ENCODE measurements around the gene NEK1. TPM values are rescaled to one million over a fixed set of nuclear protein-coding genes. Genes with fewer than 3 reads are reported as not detected.

The NEK1 gene
- total RNA-seq, 2 experiments from 2014 or later, result 7.4 to 26.2 TPM

GRCh38 chr4:169372791-169373190 lies 239.6 kb downstream of the NEK1 start:
- Histone ChIP-seq H3K9me2 (ENCODE audit: insufficient read depth, low read length) (no peaks in the 10 kb centered on the region), H3K4me2 (ENCODE audit: low read length) (no peak overlapping the region), H3K4me1 (ENCODE audit: insufficient read depth, low read length, poor library complexity, severe bottlenecking) (no peaks in the 10 kb centered on the region), H3K36me3 (ENCODE audit: insufficient read depth, low read length) (no peaks in the 10 kb centered on the region), H3K4me3 (ENCODE audit: low read depth, low read length, poor library complexity, severe bottlenecking) (no peak overlapping the region), H3K27ac (ENCODE audit: low read depth, low read length, poor library complexity, severe bottlenecking) (no peak overlapping the region), H3K79me2 (ENCODE audit: insufficient read depth, low read depth, low read length) (no peaks in the 10 kb centered on the region), H4K20me1 (ENCODE audit: insufficient read depth, low read length) (no peaks in the 10 kb centered on the region), H2AFZ (ENCODE audit: low read length) (no peak overlapping the region), H3K9me3 (ENCODE audit: low read length) (0 out of 2 replicates have a peak, but pooled peaks cover 5% of the 10 kb centered on the region)
- DNase-seq (ENCODE audit: low spot score), result no peak
- ChIA-PET POLR2A (no interaction called here), CTCF (ENCODE audit: unreplicated experiment) (no interaction called here)
- TF ChIP-seq EZH2phosphoT487 (IDR thresholded peaks at IDR 0.05; ENCODE audit: borderline replicate concordance, low read depth, low read length), result no peak
- no peak for TF ChIP-seq CTCF (conservative IDR thresholded peaks at IDR 0.05; ENCODE audit: low read length)
- BruUV-seq (replicated peaks), result no TSS peak
- intact Hi-C loops (cut with micrococcal nuclease; ENCODE audit: unreplicated experiment), result no loop called here

- H3K4me1 ChIP-seq (ENCODE audit: insufficient read depth, low read length, poor library complexity, severe bottlenecking), result no peaks in the 10 kb centered on the region
- no peaks in the 10 kb centered on the region for H3K9me3 ChIP-seq (ENCODE audit: low read length)
- intact Hi-C loops (cut with micrococcal nuclease; ENCODE audit: unreplicated experiment), result no loop called here
- H2AFZ ChIP-seq (ENCODE audit: low read length), result no peak overlapping the region
- no peak overlapping the region for H3K27ac ChIP-seq (ENCODE audit: low read depth, low read length, poor library complexity, severe bottlenecking)
- H3K9me2 ChIP-seq (ENCODE audit: insufficient read depth, low read length), result no peaks in the 10 kb centered on the region
- H3K79me2 ChIP-seq (ENCODE audit: insufficient read depth, low read depth, low read length), result no peaks in the 10 kb centered on the region
- H4K20me1 ChIP-seq (ENCODE audit: insufficient read depth, low read length), result no peaks in the 10 kb centered on the region
- H3K36me3 ChIP-seq (ENCODE audit: insufficient read depth, low read length), result no peaks in the 10 kb centered on the region
- H3K4me3 ChIP-seq (ENCODE audit: low read depth, low read length, poor library complexity, severe bottlenecking), result no peak overlapping the region
- TF ChIP-seq CTCF (conservative IDR thresholded peaks at IDR 0.05; ENCODE audit: low read length), result no peak
- no peak for TF ChIP-seq EZH2phosphoT487 (IDR thresholded peaks at IDR 0.05; ENCODE audit: borderline replicate concordance, low read depth, low read length)
- no TSS peak for BruUV-seq (replicated peaks)
- no peak overlapping the region for H3K4me2 ChIP-seq (ENCODE audit: low read length)
- DNase-seq (ENCODE audit: low spot score), result no peak
- POLR2A ChIA-PET, result no interaction called here
- CTCF ChIA-PET (ENCODE audit: unreplicated experiment), result no interaction called here
These were observed 242.7 kb downstream of the NEK1 start for GRCh38 chr4:169369634-169370033.

- Histone ChIP-seq H3K9me2 (ENCODE audit: insufficient read depth, low read length) (no peaks in the 10 kb centered on the region), H3K4me2 (ENCODE audit: low read length) (no peak overlapping the region), H3K36me3 (ENCODE audit: insufficient read depth, low read length) (no peaks in the 10 kb centered on the region), H3K9me3 (ENCODE audit: low read length) (no peaks in the 10 kb centered on the region), H3K79me2 (ENCODE audit: insufficient read depth, low read depth, low read length) (no peaks in the 10 kb centered on the region), H3K4me1 (ENCODE audit: insufficient read depth, low read length, poor library complexity, severe bottlenecking) (no peaks in the 10 kb centered on the region), H2AFZ (ENCODE audit: low read length) (no peak overlapping the region), H4K20me1 (ENCODE audit: insufficient read depth, low read length) (no peaks in the 10 kb centered on the region), H3K27ac (ENCODE audit: low read depth, low read length, poor library complexity, severe bottlenecking) (no peak overlapping the region), H3K4me3 (ENCODE audit: low read depth, low read length, poor library complexity, severe bottlenecking) (no peak overlapping the region)
- POLR2A ChIA-PET, result interaction anchor here (0.7 kb wide), 1 partner anchor 102 kb away, joined by 5 read pairs; no protein-coding TSS in a partner anchor
- no TSS peak for BruUV-seq (replicated peaks)
- no peak for TF ChIP-seq CTCF (conservative IDR thresholded peaks at IDR 0.05; ENCODE audit: low read length)
- no peak for TF ChIP-seq EZH2phosphoT487 (IDR thresholded peaks at IDR 0.05; ENCODE audit: borderline replicate concordance, low read depth, low read length)
- no peak for DNase-seq (ENCODE audit: low spot score)
- intact Hi-C loops (cut with micrococcal nuclease; ENCODE audit: unreplicated experiment), result no loop called here
- CTCF ChIA-PET (ENCODE audit: unreplicated experiment), result no interaction called here
These were observed 244.6 kb downstream of the NEK1 start for GRCh38 chr4:169367826-169368225.
